MM.1S (cell line): ENCODE data around the gene KRR1.
"Not testable (repeated sequence)": the region's sequence is repeated elsewhere in the genome, so short reads cannot be mapped to it uniquely, and the experiment has no call there.

ENCODE experiments used
- DNase-seq: peaks from one replicate; pipeline ENCODE4 v3.0.0-alpha.2; 2015
- H2AFZ ChIP-seq: fragments of 300-600 bp; sonication (generic); 2 replicates; pipeline ENCODE4 v1.6.0; 2016; ENCODE audit warnings: antibody characterized with exemption, low read length
- H3F3A ChIP-seq: fragments of 300-600 bp; sonication (generic); 2 replicates; pipeline ENCODE4 v1.6.1; 2016; ENCODE audit warnings: mild to moderate bottlenecking, antibody characterized with exemption, low read length, moderate library complexity, mixed read lengths; ENCODE audit not compliant: insufficient read depth
- H3K27ac ChIP-seq: fragments of 300-600 bp; sonication (generic); 2 replicates; pipeline ENCODE4 v1.5.1; 2016; ENCODE audit warnings: mild to moderate bottlenecking, low read length
- H3K27me3 ChIP-seq: fragments of 300-600 bp; sonication (generic); replicated peaks from 2 replicates; pipeline ENCODE4 v1.6.0; 2016; ENCODE audit warnings: low read length; ENCODE audit not compliant: insufficient read depth
- H3K36me3 ChIP-seq: fragments of 300-600 bp; sonication (generic); replicated peaks from 2 replicates; pipeline ENCODE4 v1.6.1; 2016; ENCODE audit warnings: mild to moderate bottlenecking, low read length, mixed read lengths; ENCODE audit not compliant: insufficient read depth
- H3K4me1 ChIP-seq: fragments of 300-600 bp; sonication (generic); 2 replicates; pipeline ENCODE4 v1.6.1; 2016; ENCODE audit warnings: low read length, mixed read lengths
- H3K4me2 ChIP-seq: fragments of 300-600 bp; sonication (generic); 2 replicates; pipeline ENCODE4 v1.6.0; 2016; ENCODE audit warnings: low read depth, low read length
- H3K4me3 ChIP-seq: fragments of 300-600 bp; sonication (generic); 2 replicates; pipeline ENCODE4 v1.5.1; 2016; ENCODE audit warnings: low read length, mixed read lengths
- H3K79me2 ChIP-seq: fragments of 300-600 bp; sonication (generic); 2 replicates; pipeline ENCODE4 v1.6.1; 2016; ENCODE audit warnings: mixed run types, low read length, mixed read lengths
- H3K9ac ChIP-seq: fragments of 300-600 bp; sonication (generic); 2 replicates; pipeline ENCODE4 v1.6.1; 2016; ENCODE audit warnings: low read length, mixed read lengths
- H3K9me2 ChIP-seq: fragments of 300-600 bp; sonication (generic); replicated peaks from 2 replicates; pipeline ENCODE4 v1.6.1; 2016; ENCODE audit warnings: mild to moderate bottlenecking, low read length, mixed read lengths; ENCODE audit not compliant: insufficient read depth
- H3K9me3 ChIP-seq: fragments of 300-600 bp; sonication (generic); replicated peaks from 2 replicates; pipeline ENCODE4 v1.6.1; 2016; ENCODE audit warnings: mild to moderate bottlenecking, low read length, mixed read lengths; ENCODE audit not compliant: insufficient read depth
- H4K20me1 ChIP-seq: fragments of 300-600 bp; sonication (generic); 2 replicates; pipeline ENCODE4 v1.6.1; 2016; ENCODE audit warnings: mild to moderate bottlenecking, low read length, moderate library complexity, mixed read lengths; ENCODE audit not compliant: insufficient read depth
- CTCF ChIP-seq: fragments of 300-600 bp; sonication (generic); IDR thresholded peaks from 2 replicates; pipeline ENCODE4 v1.5.1; 2016; ENCODE audit warnings: antibody characterized with exemption, low read length, mixed read lengths
- EZH2 ChIP-seq: fragments of 300-600 bp; sonication (generic); optimal IDR thresholded peaks from 2 replicates; pipeline ENCODE3; 2017; ENCODE audit warnings: low read depth, mild to moderate bottlenecking, antibody characterized with exemption, low read length, mixed read lengths
- EZH2phosphoT487 ChIP-seq: fragments of 300-600 bp; sonication (generic); IDR thresholded peaks from 2 replicates; pipeline ENCODE4 v1.6.1; 2018; ENCODE audit warnings: antibody characterized with exemption, low read length

The KRR1 gene

GRCh38 chr12:75488553-75488952, 22.9 kb downstream of the KRR1 start:
- Histone ChIP-seq H3K4me2 (no peak overlapping the region), H3K4me1 (no peaks in the 10 kb centered on the region), H3K36me3 (no peaks in the 10 kb centered on the region), H3K79me2 (no peaks in the 10 kb centered on the region), H3K9me2 (no peaks in the 10 kb centered on the region), H3K27me3 (no peaks in the 10 kb centered on the region), H3K9me3 (no peaks in the 10 kb centered on the region), H2AFZ (no peak overlapping the region), H4K20me1 (no peaks in the 10 kb centered on the region), H3K9ac (no peak overlapping the region), H3K4me3 (no peak overlapping the region), H3K27ac (no peak overlapping the region), H3F3A (no peaks in the 10 kb centered on the region; the same call in 1 of the 2 replicates)
- peak; percentile 41 for TF ChIP-seq CTCF
- TF ChIP-seq EZH2phosphoT487, result no peak
- DNase-seq, result peak; percentile 36

GRCh38 chr12:75487308-75487707, 24.1 kb downstream of the KRR1 start:
- no peaks in the 10 kb centered on the region for H3K9me3 ChIP-seq
- TF ChIP-seq EZH2 (no peak), EZH2phosphoT487 (no peak), CTCF (no peak)
- no peak overlapping the region for H3K4me3 ChIP-seq
- no peak overlapping the region for H3K9ac ChIP-seq
- H4K20me1 ChIP-seq, result no peaks in the 10 kb centered on the region
- DNase-seq, result no peak
- H3K36me3 ChIP-seq, result no peaks in the 10 kb centered on the region
- H3K4me1 ChIP-seq, result no peaks in the 10 kb centered on the region
- no peaks in the 10 kb centered on the region for H3K27me3 ChIP-seq
- H3K27ac ChIP-seq, result no peak overlapping the region
- H2AFZ ChIP-seq, result no peak overlapping the region
- no peak overlapping the region for H3K4me2 ChIP-seq
- no peaks in the 10 kb centered on the region for H3K79me2 ChIP-seq
- no peaks in the 10 kb centered on the region; the same call in 1 of the 2 replicates for H3F3A ChIP-seq
- no peaks in the 10 kb centered on the region for H3K9me2 ChIP-seq

- H3K9me2 ChIP-seq, H3K27me3 ChIP-seq, H4K20me1 ChIP-seq, H3K36me3 ChIP-seq, H3K27ac ChIP-seq, H3K9ac ChIP-seq, H2AFZ ChIP-seq, H3K79me2 ChIP-seq, DNase-seq, H3K4me2 ChIP-seq, H3K9me3 ChIP-seq, H3K4me3 ChIP-seq: not testable (repeated sequence)
- peaks cover 19% of the 10 kb centered on the region for H3F3A ChIP-seq
- peaks cover 13% of the 10 kb centered on the region for H3K4me1 ChIP-seq
Observed at GRCh38 chr12:75484450-75484849, 27.0 kb downstream of the KRR1 start.

GRCh38 chr12:75483431-75483830, 28.0 kb downstream of the KRR1 start:
- H3K4me2 ChIP-seq, result no peak overlapping the region

More at GRCh38 chr12:75483431-75483830, 28.0 kb downstream of the KRR1 start:
- Histone ChIP-seq H3K9ac (no peak overlapping the region), H3K9me3 (no peaks in the 10 kb centered on the region), H3K36me3 (no peaks in the 10 kb centered on the region), H3K79me2 (0 out of 2 replicates have a peak, but pooled peaks cover 6% of the 10 kb centered on the region), H3K27me3 (no peaks in the 10 kb centered on the region), H3K27ac (no peak overlapping the region), H3F3A (peaks cover 19% of the 10 kb centered on the region), H3K9me2 (no peaks in the 10 kb centered on the region), H3K4me3 (no peak overlapping the region), H2AFZ (no peak overlapping the region), H3K4me1 (peaks cover 13% of the 10 kb centered on the region), H4K20me1 (no peaks in the 10 kb centered on the region)
- TF ChIP-seq EZH2, result no peak
- TF ChIP-seq EZH2phosphoT487, result no peak
- no peak for TF ChIP-seq CTCF
- DNase-seq, result no peak
